Body of pancreas (tissue), 4 donors: ENCODE measurements around the gene GIPR. TPM values are rescaled to one million over a fixed set of nuclear protein-coding genes. Genes with fewer than 3 reads are reported as not detected.

Source experiments
- ATAC-seq: fragments of 150-250 bp; one replicate; pipeline ENCODE4 v1.9.1; 2016
- DNase-seq, 4 donors: peaks; one replicate each; pipeline ENCODE4 v3.0.0-alpha.2; 2019
- H3K27ac ChIP-seq, 4 donors: fragments of 200-600 bp; sonication (generic); 1 replicate in 3 of 4; 2 replicates in 1 of 4; pipeline versions ENCODE4 v1.5.1 to v1.6.1; 2016 to 2019; ENCODE audit warnings: mild to moderate bottlenecking in 1 of 4, mixed read lengths in 1 of 4, moderate library complexity in 1 of 4
- H3K27me3 ChIP-seq, 2 donors: fragments of 200-600 bp; sonication (generic); one replicate each; pipeline ENCODE4 v1.6.0; 2016; ENCODE audit warnings: mild to moderate bottlenecking in 1 of 2
- H3K36me3 ChIP-seq, 2 donors: fragments of 200-600 bp; sonication (generic); replicated peaks in 1 of 2; 2 replicates each; pipeline ENCODE4 v1.5.1; 2016; ENCODE audit warnings: low read depth in 2 of 2; ENCODE audit not compliant: insufficient read depth in 1 of 2
- H3K4me1 ChIP-seq: fragments of 200-600 bp; sonication (generic); one replicate; pipeline ENCODE4 v1.6.0; 2016
- H3K4me3 ChIP-seq, 2 donors: fragments of 200-600 bp; sonication (generic); 1 replicate in 1 of 2; 2 replicates in 1 of 2; pipeline ENCODE4 v1.5.1; 2016 to 2019
- H3K9me3 ChIP-seq, 3 donors: fragments of 200-600 bp; sonication (generic); 1 replicate in 2 of 3; 2 replicates in 1 of 3; pipeline ENCODE4 v1.5.1; 2016
- POLR2A ChIP-seq, 3 donors: fragments of 450-650 bp; IDR thresholded peaks; one replicate each; pipeline ENCODE4 v1.6.1; 2016; ENCODE audit warnings: antibody characterized with exemption in 3 of 3, mild to moderate bottlenecking in 2 of 3
- WGBS, 2 donors: methylation state at CpG; one replicate each; pipeline ENCODE4 v1.1.5; 2017; 5-methylcytosine and 5-hydroxymethylcytosine counted together
- intact Hi-C: fragments of 100-400 bp; cut with DNase I; formaldehyde crosslinking; loops from one replicate; pipeline ENCODE4 v1.15.1; 2023
- total RNA-seq, 2 donors: library from RNA; depleted of rRNA; stranded (reverse); fragments of >200 nt; gene quantifications; one replicate each; pipeline ENCODE4 v1.1.0, GENCODE V29; 2016
- TF ChIP-seq, protein P1 (sequence below), 7 experiments: fragments of 450-650 bp in 4 of 7; fragments of 200-600 bp in 3 of 7; sonication (generic) in 3 of 7; IDR thresholded peaks; one replicate each; pipeline ENCODE4 v1.5.1; 2016 to 2019; ENCODE audit warnings: antibody characterized with exemption in 7 of 7

The GIPR gene
- total RNA-seq, 2 donors from 2014 or later: 3.9 to 9.2 TPM

DNA sequence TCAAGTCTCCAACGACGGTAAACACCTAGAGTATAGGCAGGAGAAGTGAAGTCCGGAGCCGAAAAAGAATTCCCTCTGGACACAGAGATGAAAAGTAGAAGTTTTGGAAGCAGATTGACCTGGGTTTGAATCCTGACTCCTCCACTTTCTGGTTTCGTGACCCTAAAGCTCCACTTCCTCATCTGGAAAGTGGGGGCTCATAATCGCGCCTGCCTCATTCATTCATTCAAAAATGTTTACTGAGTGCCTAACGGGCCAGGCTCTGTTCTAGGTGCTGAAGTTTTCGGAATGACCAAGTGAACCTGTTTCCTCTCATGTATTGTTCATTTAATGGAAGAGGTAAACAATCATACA is 21.7 kb upstream of the GIPR start:
- Histone ChIP-seq H3K4me3 (no peak overlapping the region), H3K27me3 (no peaks in the 10 kb centered on the region), H3K9me3 (no peaks in the 10 kb centered on the region), H3K27ac (no peak overlapping the region), H3K36me3 (no peaks in the 10 kb centered on the region), H3K4me1 (peaks cover 34% of the 10 kb centered on the region)
- 6 to 11% methylated on average over 8 of the region's 9 CpGs for WGBS, 2 donors
- DNase-seq: no peak
- TF ChIP-seq, protein P1, sequence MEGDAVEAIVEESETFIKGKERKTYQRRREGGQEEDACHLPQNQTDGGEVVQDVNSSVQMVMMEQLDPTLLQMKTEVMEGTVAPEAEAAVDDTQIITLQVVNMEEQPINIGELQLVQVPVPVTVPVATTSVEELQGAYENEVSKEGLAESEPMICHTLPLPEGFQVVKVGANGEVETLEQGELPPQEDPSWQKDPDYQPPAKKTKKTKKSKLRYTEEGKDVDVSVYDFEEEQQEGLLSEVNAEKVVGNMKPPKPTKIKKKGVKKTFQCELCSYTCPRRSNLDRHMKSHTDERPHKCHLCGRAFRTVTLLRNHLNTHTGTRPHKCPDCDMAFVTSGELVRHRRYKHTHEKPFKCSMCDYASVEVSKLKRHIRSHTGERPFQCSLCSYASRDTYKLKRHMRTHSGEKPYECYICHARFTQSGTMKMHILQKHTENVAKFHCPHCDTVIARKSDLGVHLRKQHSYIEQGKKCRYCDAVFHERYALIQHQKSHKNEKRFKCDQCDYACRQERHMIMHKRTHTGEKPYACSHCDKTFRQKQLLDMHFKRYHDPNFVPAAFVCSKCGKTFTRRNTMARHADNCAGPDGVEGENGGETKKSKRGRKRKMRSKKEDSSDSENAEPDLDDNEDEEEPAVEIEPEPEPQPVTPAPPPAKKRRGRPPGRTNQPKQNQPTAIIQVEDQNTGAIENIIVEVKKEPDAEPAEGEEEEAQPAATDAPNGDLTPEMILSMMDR (IDR thresholded peaks at IDR 0.05): no peak
- ATAC-seq: no peak
- intact Hi-C loops: loop anchor here (10.0 kb wide), 1 partner anchor 122 kb away; no protein-coding TSS in a partner anchor

DNA sequence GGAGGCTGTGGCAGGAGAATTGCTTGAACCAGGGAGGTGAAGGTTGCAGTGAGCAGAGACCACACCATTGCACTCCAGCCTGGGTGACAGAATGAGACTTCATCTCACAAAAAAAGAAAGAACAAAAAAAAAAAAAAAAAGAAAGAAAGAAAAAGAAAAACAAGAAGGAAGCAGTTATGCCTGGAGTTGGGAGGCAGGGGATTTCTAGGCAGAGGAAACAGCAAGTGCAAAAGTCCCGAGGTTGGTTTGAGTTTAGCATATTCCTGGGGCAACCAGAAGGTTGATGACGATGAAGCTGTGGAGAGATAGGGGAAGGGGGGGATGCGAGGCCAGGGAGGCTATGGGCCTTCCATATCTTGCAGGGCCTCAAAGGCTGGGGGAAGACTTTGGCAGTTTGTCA is 17.3 kb upstream of the GIPR start:
- ATAC-seq (no peak), DNase-seq (no peak)
- Histone ChIP-seq H3K27ac (no peak overlapping the region), H3K36me3 (no peaks in the 10 kb centered on the region), H3K4me3 (no peak overlapping the region), H3K4me1 (peaks cover 7% of the 10 kb centered on the region), H3K27me3 (no peaks in the 10 kb centered on the region), H3K9me3 (no peaks in the 10 kb centered on the region)
- 69 to 71% methylated on average over 3 of the region's 3 CpGs for WGBS, 2 donors
- TF ChIP-seq, protein P1 (IDR thresholded peaks at IDR 0.05): no peak
- TF ChIP-seq POLR2A (IDR thresholded peaks at IDR 0.05): no peak
- intact Hi-C loops: no loop called here

- H3K27me3 ChIP-seq: no peaks in the 10 kb centered on the region
- no peaks in the 10 kb centered on the region for H3K36me3 ChIP-seq
- H3K4me1 ChIP-seq: no peaks in the 10 kb centered on the region
- WGBS, 2 donors: 61 to 64% methylated on average over 5 of the region's 5 CpGs
- no peak for ATAC-seq
- intact Hi-C loops: no loop called here
- H3K9me3 ChIP-seq: no peaks in the 10 kb centered on the region
- TF ChIP-seq, protein P1 (IDR thresholded peaks at IDR 0.05): no peak
- TF ChIP-seq POLR2A (IDR thresholded peaks at IDR 0.05): no peak
- no peak for DNase-seq
- H3K4me3 ChIP-seq: no peak overlapping the region
- no peak overlapping the region for H3K27ac ChIP-seq
These were observed 14.4 kb upstream of the GIPR start for GRCh38 chr19:45653634-45654033.

GRCh38 chr19:45655073-45655472 is 12.9 kb upstream of the GIPR start:
- Histone ChIP-seq H3K4me1 (no peaks in the 10 kb centered on the region), H3K27ac (no peak overlapping the region), H3K4me3 (no peak overlapping the region), H3K36me3 (no peaks in the 10 kb centered on the region), H3K9me3 (no peaks in the 10 kb centered on the region), H3K27me3 (no peaks in the 10 kb centered on the region)
- 60 to 100% methylated on average over 1 to 3 of the region's 3 CpGs for WGBS, 2 donors
- intact Hi-C loops: no loop called here
- DNase-seq (no peak), ATAC-seq (no peak)
- TF ChIP-seq, protein P1 (IDR thresholded peaks at IDR 0.05): no peak
- no peak for TF ChIP-seq POLR2A (IDR thresholded peaks at IDR 0.05)

GRCh38 chr19:45657520-45658167 is 10.4 kb upstream of the GIPR start:
- 48 to 50% methylated on average over 11 to 14 of the region's 14 CpGs for WGBS, 2 donors
- Histone ChIP-seq H3K4me3 (no peak overlapping the region), H3K27ac (no peak overlapping the region), H3K9me3 (no peaks in the 10 kb centered on the region), H3K36me3 (no peaks in the 10 kb centered on the region), H3K4me1 (no peaks in the 10 kb centered on the region), H3K27me3 (no peaks in the 10 kb centered on the region)
- DNase-seq: peak in 2 of 4 donors; percentile 39 to 45
- intact Hi-C loops: no loop called here
- no peak for TF ChIP-seq POLR2A (IDR thresholded peaks at IDR 0.05)
- TF ChIP-seq, protein P1 (IDR thresholded peaks at IDR 0.05): no peak
- ATAC-seq: peak; percentile 12
